GM19397 (cell line): ENCODE results near the gene FADS6.

Experiments used
- ATAC-seq: cut with Tn5 transposase; IDR thresholded peaks from one replicate; pipeline ENCODE4 v1.9.1; 2021; ENCODE audit warnings: mild to moderate bottlenecking, moderate library complexity; ENCODE audit not compliant: unreplicated experiment

FADS6 gene

GRCh38 chr17:74833501-74834377 is 59.7 kb downstream of the FADS6 start:
- ATAC-seq, result no peak

GRCh38 chr17:74832421-74832820 is 61.0 kb downstream of the FADS6 start:
- no peak for ATAC-seq

GRCh38 chr17:74831444-74832146 is 61.8 kb downstream of the FADS6 start:
- ATAC-seq, result no peak

GRCh38 chr17:74830861-74831260 is 62.6 kb downstream of the FADS6 start:
- ATAC-seq, result no peak

- ATAC-seq, result no peak
Measured at GRCh38 chr17:74827800-74828199, 65.6 kb downstream of the FADS6 start.
